OCI-LY7 (cell line): ENCODE results near the gene TP53BP1.

ENCODE experiments used
- CTCF ChIP-seq: fragments of 200-600 bp; sonication (generic); conservative IDR thresholded peaks from 2 replicates; pipeline ENCODE4 v1.5.1; 2014; ENCODE audit warnings: mild to moderate bottlenecking, antibody characterized with exemption, low read length, moderate library complexity, mixed read lengths
- EZH2phosphoT487 ChIP-seq: fragments of 200-600 bp; sonication (generic); IDR thresholded peaks from 2 replicates; pipeline ENCODE4 v1.6.1; 2018; ENCODE audit warnings: low read depth, borderline replicate concordance, mild to moderate bottlenecking, mixed run types, antibody characterized with exemption, low read length, moderate library complexity, mixed read lengths

- no peak for TF ChIP-seq CTCF
- TF ChIP-seq EZH2phosphoT487: no peak
Measured at GRCh38 chr15:43498990-43499389, 6.0 kb upstream of the TP53BP1 start.
